ENCODE measurements around the gene SNX25.

- TF ChIP-seq, protein P1, sequence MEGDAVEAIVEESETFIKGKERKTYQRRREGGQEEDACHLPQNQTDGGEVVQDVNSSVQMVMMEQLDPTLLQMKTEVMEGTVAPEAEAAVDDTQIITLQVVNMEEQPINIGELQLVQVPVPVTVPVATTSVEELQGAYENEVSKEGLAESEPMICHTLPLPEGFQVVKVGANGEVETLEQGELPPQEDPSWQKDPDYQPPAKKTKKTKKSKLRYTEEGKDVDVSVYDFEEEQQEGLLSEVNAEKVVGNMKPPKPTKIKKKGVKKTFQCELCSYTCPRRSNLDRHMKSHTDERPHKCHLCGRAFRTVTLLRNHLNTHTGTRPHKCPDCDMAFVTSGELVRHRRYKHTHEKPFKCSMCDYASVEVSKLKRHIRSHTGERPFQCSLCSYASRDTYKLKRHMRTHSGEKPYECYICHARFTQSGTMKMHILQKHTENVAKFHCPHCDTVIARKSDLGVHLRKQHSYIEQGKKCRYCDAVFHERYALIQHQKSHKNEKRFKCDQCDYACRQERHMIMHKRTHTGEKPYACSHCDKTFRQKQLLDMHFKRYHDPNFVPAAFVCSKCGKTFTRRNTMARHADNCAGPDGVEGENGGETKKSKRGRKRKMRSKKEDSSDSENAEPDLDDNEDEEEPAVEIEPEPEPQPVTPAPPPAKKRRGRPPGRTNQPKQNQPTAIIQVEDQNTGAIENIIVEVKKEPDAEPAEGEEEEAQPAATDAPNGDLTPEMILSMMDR (IDR thresholded peaks at IDR 0.05), result no peak
- TF ChIP-seq POLR2A (IDR thresholded peaks at IDR 0.05) (no peak), POLR2AphosphoS5 (IDR thresholded peaks at IDR 0.05; ENCODE audit: insufficient read depth in 1 of 2, low read depth in 1 of 2) (no peak)
Observed at GRCh38 chr4:185235119-185235842, 25.9 kb downstream of the SNX25 start.

Data from vagina (tissue), 2 donors.